HEK293T (cell line): Measurements from ENCODE around the gene B3GNT7.

ENCODE experiments used
- CTBP1 ChIP-seq: fragments of 450-650 bp; IDR thresholded peaks from 2 replicates; pipeline ENCODE4 v1.6.1; 2016; ENCODE audit warnings: borderline replicate concordance
- ELF4 ChIP-seq: fragments of 450-650 bp; IDR thresholded peaks from 2 replicates; pipeline ENCODE4 v1.6.1; 2017; ENCODE audit warnings: antibody characterized with exemption
- FOXA1 ChIP-seq: fragments of 450-650 bp; IDR thresholded peaks from 2 replicates; pipeline ENCODE4 v1.6.1; 2016; ENCODE audit warnings: mild to moderate bottlenecking
- FOXK2 ChIP-seq: fragments of 450-650 bp; IDR thresholded peaks from 2 replicates; pipeline ENCODE4 v1.6.1; 2016; ENCODE audit warnings: mild to moderate bottlenecking
- L3MBTL2 ChIP-seq: fragments of 450-650 bp; conservative IDR thresholded peaks from 2 replicates; pipeline ENCODE4 v1.6.1; 2016; ENCODE audit warnings: mild to moderate bottlenecking
- SUZ12 ChIP-seq: fragments of 450-650 bp; IDR thresholded peaks from 2 replicates; pipeline ENCODE4 v1.6.1; 2016; ENCODE audit warnings: mild to moderate bottlenecking

DNA sequence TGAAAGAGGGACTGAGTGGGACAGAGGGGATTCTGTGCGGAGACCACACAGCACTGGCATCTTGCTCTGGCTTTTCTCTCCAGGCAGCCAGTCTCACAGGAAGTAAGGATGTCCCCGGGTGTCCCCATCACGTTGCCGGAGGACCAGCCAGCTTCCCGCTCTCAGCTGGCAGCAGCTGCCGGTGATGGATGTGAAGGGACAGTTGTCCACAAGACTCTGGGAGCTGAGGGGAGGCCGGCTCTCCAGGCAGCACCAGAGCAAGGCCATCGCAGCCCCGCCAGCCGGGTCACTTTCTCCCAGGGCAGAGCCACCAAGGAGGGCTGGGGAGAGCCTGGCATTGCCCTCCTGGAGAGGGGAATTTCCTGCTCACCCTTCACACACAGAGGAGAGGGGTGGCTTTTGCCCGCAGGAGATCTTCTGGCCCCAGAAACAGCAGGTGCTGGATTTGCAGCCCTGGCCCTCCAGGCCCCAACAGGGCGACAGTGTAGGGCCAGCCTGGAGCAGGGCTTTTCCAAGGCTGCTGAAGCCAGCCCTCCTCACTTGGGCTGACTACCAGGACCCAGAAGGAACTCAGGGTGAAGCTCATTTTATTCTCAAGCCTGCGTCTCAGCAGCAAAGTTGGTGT is 24.0 kb upstream of the B3GNT7 start:
- TF ChIP-seq L3MBTL2 (no peak), CTBP1 (no peak), SUZ12 (no peak), FOXA1 (no peak), FOXK2 (no peak), ELF4 (no peak)
